ENCODE measurements around the gene MRNIP.

MRNIP gene

DNA sequence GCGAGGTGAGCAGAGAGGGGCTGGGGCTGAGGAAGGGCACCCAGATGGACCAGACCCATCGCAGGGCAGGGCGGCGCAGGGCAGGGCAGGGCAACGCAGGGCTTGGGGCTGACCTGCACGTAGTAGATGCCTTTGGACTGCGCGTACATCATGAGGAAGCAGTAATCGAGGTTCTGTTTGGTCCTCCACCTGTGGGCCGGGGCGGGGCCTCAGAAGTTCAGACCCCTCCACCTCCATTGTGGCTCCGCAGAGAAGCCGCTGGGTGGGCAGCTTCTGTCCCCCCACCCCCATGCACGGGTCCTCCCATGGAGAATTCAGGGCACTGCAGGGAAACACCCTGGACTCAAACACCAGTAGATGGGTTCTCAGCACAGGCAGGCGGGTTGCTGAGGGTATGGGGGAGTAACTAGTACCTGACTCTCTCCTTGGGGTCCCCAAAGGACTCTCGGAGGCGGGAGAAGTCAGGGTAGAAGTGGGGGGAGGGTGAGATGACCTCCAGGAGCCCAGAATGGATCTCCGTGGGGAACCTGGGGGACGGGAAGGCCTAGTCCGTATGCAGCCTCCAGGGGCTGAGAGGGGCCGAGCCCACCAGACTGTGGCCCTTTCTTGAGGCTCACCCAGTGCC is 58.4 kb downstream of the MRNIP start:
- no peak for TF ChIP-seq CTCF (IDR thresholded peaks at IDR 0.05)
- no peaks in the 10 kb centered on the region for H3K36me3 ChIP-seq (ENCODE audit: control insufficient read depth, insufficient read depth, low read length)
- peaks cover 22% of the 10 kb centered on the region for H3K79me2 ChIP-seq

GRCh38 chr5:179799644-179799973 is 59.0 kb downstream of the MRNIP start:
- peaks cover 4% of the 10 kb centered on the region for H3K4me1 ChIP-seq
- H3K36me3 ChIP-seq (ENCODE audit: control insufficient read depth, insufficient read depth, low read length), result no peaks in the 10 kb centered on the region
- H3K9ac ChIP-seq, result no peak overlapping the region
- H3K4me2 ChIP-seq (ENCODE audit: low read length), result no peak overlapping the region
- H3K27me3 ChIP-seq (ENCODE audit: control insufficient read depth, insufficient read depth, low read length), result no peaks in the 10 kb centered on the region
- TF ChIP-seq CTCF (IDR thresholded peaks at IDR 0.05), result no peak
- H3K9me3 ChIP-seq (ENCODE audit: control insufficient read depth, low read length), result no peaks in the 10 kb centered on the region
- peaks cover 17% of the 10 kb centered on the region for H3K79me2 ChIP-seq
- H2AFZ ChIP-seq, result no peak overlapping the region
- no peak overlapping the region for H3K4me3 ChIP-seq (ENCODE audit: low read depth, low read length)
- no peak overlapping the region for H3K27ac ChIP-seq

More for the DNA sequence above, 58.4 kb downstream of the MRNIP start:
- Histone ChIP-seq H3K27me3 (ENCODE audit: control insufficient read depth, insufficient read depth, low read length) (no peaks in the 10 kb centered on the region), H3K4me1 (peaks cover 10% of the 10 kb centered on the region), H3K9ac (no peak overlapping the region), H3K4me2 (ENCODE audit: low read length) (no peak overlapping the region), H3K9me3 (ENCODE audit: control insufficient read depth, low read length) (no peaks in the 10 kb centered on the region), H3K4me3 (ENCODE audit: low read depth, low read length) (no peak overlapping the region), H2AFZ (no peak overlapping the region), H3K27ac (no peak overlapping the region)

DNA sequence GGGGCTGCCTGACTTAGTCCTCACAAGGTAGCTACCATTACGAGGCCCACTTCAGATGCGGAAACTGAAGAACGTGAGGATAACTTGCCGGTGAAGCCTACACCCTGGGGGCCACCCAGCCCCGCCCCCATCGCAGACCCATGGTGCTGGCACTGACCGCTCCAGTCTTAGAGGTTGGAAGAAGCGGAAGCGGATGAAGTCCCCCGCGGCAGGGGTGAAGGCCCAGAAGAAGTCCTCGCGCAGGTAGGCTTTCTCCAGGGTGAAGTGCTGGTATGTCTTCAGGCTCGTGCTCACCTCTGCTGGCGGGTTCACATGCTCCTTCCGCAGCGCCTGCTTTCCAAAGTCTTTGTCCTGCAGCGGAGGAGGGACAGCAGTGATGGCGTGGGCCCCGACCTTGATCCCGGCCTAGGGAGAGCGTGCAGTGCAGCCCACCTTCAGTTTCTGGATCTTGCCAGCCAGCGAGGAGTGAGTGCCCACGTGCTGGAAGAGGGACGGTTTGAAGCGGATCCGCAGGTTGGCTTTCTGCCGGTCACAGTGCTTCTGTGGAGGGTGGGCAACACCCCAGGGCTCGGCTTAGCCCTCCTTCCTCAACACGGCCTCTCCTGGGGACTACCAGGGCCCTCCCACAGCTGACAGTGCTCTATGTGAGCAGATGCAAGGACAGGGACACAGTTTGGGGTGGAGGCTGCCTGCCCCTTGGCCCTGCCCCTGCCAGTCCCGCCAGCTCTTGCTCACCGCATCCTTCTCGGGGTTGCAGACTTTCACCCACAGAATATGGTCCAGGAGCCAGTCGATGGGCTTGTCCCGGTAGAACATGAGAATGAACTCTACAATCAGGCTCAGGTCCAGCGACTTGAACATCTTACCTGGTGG is 59.6 kb downstream of the MRNIP start:
- H2AFZ ChIP-seq, result no peak overlapping the region
- no peaks in the 10 kb centered on the region for H3K36me3 ChIP-seq (ENCODE audit: control insufficient read depth, insufficient read depth, low read length)
- H3K4me1 ChIP-seq, result peaks cover 3% of the 10 kb centered on the region
- H3K27me3 ChIP-seq (ENCODE audit: control insufficient read depth, insufficient read depth, low read length), result no peaks in the 10 kb centered on the region
- H3K9me3 ChIP-seq (ENCODE audit: control insufficient read depth, low read length), result no peaks in the 10 kb centered on the region
- H3K79me2 ChIP-seq, result peaks cover 11% of the 10 kb centered on the region
- H3K4me2 ChIP-seq (ENCODE audit: low read length), result no peak overlapping the region
- no peak overlapping the region for H3K27ac ChIP-seq
- no peak overlapping the region for H3K9ac ChIP-seq
- no peak overlapping the region for H3K4me3 ChIP-seq (ENCODE audit: low read depth, low read length)
- no peak for TF ChIP-seq CTCF (IDR thresholded peaks at IDR 0.05)

GRCh38 chr5:179798144-179798770 is 60.4 kb downstream of the MRNIP start:
- Histone ChIP-seq H3K9ac (no peak overlapping the region), H3K4me3 (ENCODE audit: low read depth, low read length) (no peak overlapping the region), H2AFZ (no peak overlapping the region), H3K4me1 (peaks cover 3% of the 10 kb centered on the region), H3K27me3 (ENCODE audit: control insufficient read depth, insufficient read depth, low read length) (no peaks in the 10 kb centered on the region), H3K4me2 (ENCODE audit: low read length) (no peak overlapping the region), H3K9me3 (ENCODE audit: control insufficient read depth, low read length) (no peaks in the 10 kb centered on the region), H3K36me3 (ENCODE audit: control insufficient read depth, insufficient read depth, low read length) (no peaks in the 10 kb centered on the region), H3K27ac (no peak overlapping the region), H3K79me2 (peaks cover 10% of the 10 kb centered on the region)
- no peak for TF ChIP-seq CTCF (IDR thresholded peaks at IDR 0.05)

Measured in parathyroid adenoma (tissue), 2 donors.